ENCODE data around the gene SLC38A3.
A peak's percentile ranks its signal among the peaks of the same experiment; 100 is the strongest.
"Not testable (repeated sequence)": the region's sequence is repeated elsewhere in the genome, so short reads cannot be mapped to it uniquely, and the experiment has no call there.

SLC38A3 gene

GRCh38 chr3:50192689-50193141, 12.4 kb upstream of the SLC38A3 start:
- DNase-seq: peak; percentile 57

GRCh38 chr3:50193286-50193685, 11.8 kb upstream of the SLC38A3 start:
- peak; percentile 10 for DNase-seq

GRCh38 chr3:50193746-50194127, 11.3 kb upstream of the SLC38A3 start:
- no peak for DNase-seq

GRCh38 chr3:50194128-50194902, 10.8 kb upstream of the SLC38A3 start:
- DNase-seq: no peak

- DNase-seq: no peak
These were observed 10.1 kb upstream of the SLC38A3 start for GRCh38 chr3:50194903-50195500.

GRCh38 chr3:50195501-50196252, 9.4 kb upstream of the SLC38A3 start:
- DNase-seq: no peak

- no peak for DNase-seq
These were observed 8.7 kb upstream of the SLC38A3 start for GRCh38 chr3:50196253-50196801.

- no peak for DNase-seq
These were observed 3.3 kb upstream of the SLC38A3 start for GRCh38 chr3:50201573-50202315.

GRCh38 chr3:50202353-50203112, 2.5 kb upstream of the SLC38A3 start:
- no peak for DNase-seq

- no peak for DNase-seq
These were observed 1.8 kb upstream of the SLC38A3 start for GRCh38 chr3:50203113-50203808.

GRCh38 chr3:50203809-50204803, 965 bp upstream of the SLC38A3 start:
- DNase-seq: no peak

GRCh38 chr3:50205413-50206276, 574 bp downstream of the SLC38A3 start:
- peak; percentile 14 for DNase-seq

- DNase-seq: no peak
These were observed 2.4 kb downstream of the SLC38A3 start for GRCh38 chr3:50207359-50208042.

- no peak for DNase-seq
These were observed 3.7 kb downstream of the SLC38A3 start for GRCh38 chr3:50208677-50209344.

GRCh38 chr3:50210176-50210509, 5.1 kb downstream of the SLC38A3 start:
- DNase-seq: no peak

GRCh38 chr3:50210510-50211367, 5.7 kb downstream of the SLC38A3 start:
- no peak for DNase-seq

- DNase-seq: not testable (repeated sequence)
These were observed 6.3 kb downstream of the SLC38A3 start for GRCh38 chr3:50211368-50211717.

Measured in NCI-H1105 treated with DMSO at 0.1 percent for 48 hours (cell line).